Stomach (tissue), 4 donors: ENCODE measurements around the gene NR3C1.

ENCODE experiments used
- CTCF ChIP-seq, 7 experiments: fragments of 450-650 bp in 4 of 7; fragments of 200-600 bp in 3 of 7; sonication (generic) in 3 of 7; IDR thresholded peaks; one replicate each; pipeline ENCODE4 v1.5.1; 2016 to 2019; ENCODE audit warnings: antibody characterized with exemption in 7 of 7, control low read depth in 2 of 7, mild to moderate bottlenecking in 1 of 7
- EP300 ChIP-seq: sonication (generic); formaldehyde crosslinking; IDR thresholded peaks from one replicate; pipeline ENCODE4 v1.6.1; 2017; ENCODE audit warnings: antibody characterized with exemption
- POLR2AphosphoS5 ChIP-seq, 3 donors: sonication (generic); formaldehyde crosslinking; IDR thresholded peaks; one replicate each; pipeline ENCODE4 v1.6.1; 2016; ENCODE audit warnings: antibody characterized with exemption in 3 of 3

- no peak for TF ChIP-seq CTCF (IDR thresholded peaks at IDR 0.05)
- no peak for TF ChIP-seq POLR2AphosphoS5 (IDR thresholded peaks at IDR 0.05)
- TF ChIP-seq EP300: no peak
These were observed 89.4 kb downstream of the NR3C1 start for GRCh38 chr5:143314099-143314498.
